Pancreas (tissue), 10 donors: ENCODE measurements around the gene CD93. TPM values are rescaled to one million over a fixed set of nuclear protein-coding genes. Genes with fewer than 3 reads are reported as not detected.

Experiments
- ATAC-seq, 4 donors: fragments of 200-7000 bp; cut with Tn5 transposase; one replicate each; pipeline versions ENCODE4 v1.8.0 to v1.9.1; 2020; ENCODE audit warnings: mild to moderate bottlenecking in 4 of 4, moderate library complexity in 4 of 4
- DNase-seq, 6 donors: peaks; one replicate each; pipeline ENCODE4 v3.0.0-alpha.2; 2020
- FAIRE-seq: peaks from 2 replicates; lab custom pipeline; 2012; peaks lifted over from hg19 to GRCh38; lab: Jason Lieb, UNC
- H3K27ac ChIP-seq, 4 donors: fragments of 200-600 bp; sonication (generic); 1 replicate in 3 of 4; 2 replicates in 1 of 4; pipeline versions ENCODE4 v1.5.0 to v1.8.0; 2020
- H3K27me3 ChIP-seq, 4 donors: fragments of 200-600 bp; one replicate each; pipeline ENCODE4 v1.8.0; 2021
- H3K36me3 ChIP-seq, 3 donors: fragments of 200-600 bp; sonication (generic) in 1 of 3; one replicate each; pipeline versions ENCODE4 v1.5.0 to v1.8.0; 2020 to 2021
- H3K4me1 ChIP-seq, 3 donors: fragments of 200-600 bp; one replicate each; pipeline ENCODE4 v1.8.0; 2021
- H3K4me3 ChIP-seq, 4 donors: fragments of 200-600 bp; sonication (generic) in 2 of 4; one replicate each; pipeline versions ENCODE4 v1.5.0 to v1.8.0; 2020 to 2021
- H3K9me3 ChIP-seq, 4 donors: fragments of 200-600 bp; one replicate each; pipeline ENCODE4 v1.8.0; 2021
- CTCF ChIP-seq, 4 donors: fragments of 200-600 bp; sonication (generic) in 3 of 4; IDR thresholded peaks; one replicate each; pipeline versions ENCODE4 v1.5.0 to v1.8.0; 2021; ENCODE audit warnings: antibody characterized with exemption in 4 of 4
- WGBS, 2 donors: extraction: QIAGEN DNeasy Blood & Tissue Kit; methylation state at CpG; one replicate each; pipeline ENCODE4 v1.1.7; 2013; 5-methylcytosine and 5-hydroxymethylcytosine counted together
- intact Hi-C, 3 donors: fragments of 100-400 bp; cut with DNase I; formaldehyde crosslinking; loops; one replicate each; pipeline versions ENCODE4 v1.11.1 to v1.14.2; 2022
- polyA plus RNA-seq, 2 donors: library from polyadenylated mRNA; stranded (reverse); fragments of 200-250 nt; gene quantifications; one replicate each; pipeline ENCODE4 v1.2.3, GENCODE V29; 2013
- total RNA-seq, 6 donors: library from RNA; stranded (reverse); fragmentation: NEBNext Ultra II Directional in 4 of 6; extraction: Animal tissue kit (Norgen Biotek cat#: 25700) in 4 of 6; gene quantifications; one replicate each; pipeline versions ENCODE4 v1.2.1 to v1.2.4, GENCODE V29; 2021 to 2023
- donor health status: healthy with polysubstance abuse.
- donor health status: DM: no; HTN: no; CAD: no; lungs with moderate emphysema.
- donor health status: DM: no; HTN: no; CAD: no.
- donor health status: control.
- donor health status: control.
- donor health status: Bipolar disorder and iron deficiency.
- donor health status: DM: yes; HTN: yes; CAD: no.
- donor health status: DM: no; HTN: no; CAD: no.
- donor health status: DM: no; HTN: no; CAD: no.
- donor health status: DM: yes; HTN: yes; CAD: no.

The CD93 gene
- total and polyA plus RNA-seq, 8 donors: 2.8 to 18.2 (median 6.0) TPM

GRCh38 chr20:23090878-23091277 is 4.8 kb upstream of the CD93 start:
- ATAC-seq (no peak), DNase-seq (no peak), FAIRE-seq (no peak)
- no peak overlapping the region for H3K27ac ChIP-seq
- no peak for TF ChIP-seq CTCF (IDR thresholded peaks at IDR 0.05)
- no peak overlapping the region for H3K4me3 ChIP-seq
- no peaks in the 10 kb centered on the region for H3K9me3 ChIP-seq
- H3K27me3 ChIP-seq: no peaks in the 10 kb centered on the region
- peaks cover 0 to 7% (median 3%) of the 10 kb centered on the region in 3 donors for H3K4me1 ChIP-seq
- H3K36me3 ChIP-seq: no peaks in the 10 kb centered on the region
- intact Hi-C loops: no loop called here
- WGBS, 2 donors: 74 to 82% methylated on average over 4 of the region's 4 CpGs

- H3K27me3 ChIP-seq: no peaks in the 10 kb centered on the region
- 73 to 77% methylated on average over 6 of the region's 6 CpGs for WGBS, 2 donors
- no peak overlapping the region for H3K27ac ChIP-seq
- peaks cover 0 to 7% (median 3%) of the 10 kb centered on the region in 3 donors for H3K4me1 ChIP-seq
- no peaks in the 10 kb centered on the region for H3K36me3 ChIP-seq
- no peaks in the 10 kb centered on the region for H3K9me3 ChIP-seq
- no peak for DNase-seq
- no peak for TF ChIP-seq CTCF (IDR thresholded peaks at IDR 0.05)
- no peak for FAIRE-seq
- no peak overlapping the region for H3K4me3 ChIP-seq
- no peak for ATAC-seq
- intact Hi-C loops: no loop called here
Observed at GRCh38 chr20:23090147-23090546, 4.0 kb upstream of the CD93 start.

GRCh38 chr20:23088866-23089265 is 2.7 kb upstream of the CD93 start:
- no peak overlapping the region for H3K27ac ChIP-seq
- H3K9me3 ChIP-seq: no peaks in the 10 kb centered on the region
- intact Hi-C loops: no loop called here
- no peak overlapping the region for H3K4me3 ChIP-seq
- H3K4me1 ChIP-seq: peaks cover 0 to 7% (median 3%) of the 10 kb centered on the region in 3 donors
- DNase-seq (no peak), ATAC-seq (no peak), FAIRE-seq (no peak)
- no peak for TF ChIP-seq CTCF (IDR thresholded peaks at IDR 0.05)
- 86 to 89% methylated on average over 8 of the region's 8 CpGs for WGBS, 2 donors
- no peaks in the 10 kb centered on the region for H3K27me3 ChIP-seq
- H3K36me3 ChIP-seq: no peaks in the 10 kb centered on the region

- Histone ChIP-seq H3K27ac (peak overlapping the region in 1 of 4 donors; percentile 83), H3K4me1 (peaks cover 0 to 3% (median 1%) of the 10 kb centered on the region in 3 donors), H3K27me3 (no peaks in the 10 kb centered on the region), H3K9me3 (no peaks in the 10 kb centered on the region), H3K4me3 (no peak overlapping the region), H3K36me3 (no peaks in the 10 kb centered on the region)
- 52 to 74% methylated on average over 9 of the region's 9 CpGs for WGBS, 2 donors
- intact Hi-C loops: no loop called here
- FAIRE-seq (no peak), DNase-seq (no peak), ATAC-seq (peak in 1 of 4 donors; percentile 21)
- no peak for TF ChIP-seq CTCF (IDR thresholded peaks at IDR 0.05)
Observed at GRCh38 chr20:23087587-23088251, 1.6 kb upstream of the CD93 start.

GRCh38 chr20:23086931-23087411 is 847 bp upstream of the CD93 start:
- no peak for TF ChIP-seq CTCF (IDR thresholded peaks at IDR 0.05)
- H3K27ac ChIP-seq: peak overlapping the region in 3 of 4 donors; percentile 28 to 83 (median 55)
- no peak overlapping the region for H3K4me3 ChIP-seq
- ATAC-seq (peak in 2 of 4 donors; percentile 31 to 46), FAIRE-seq (no peak), DNase-seq (no peak)
- no peaks in the 10 kb centered on the region for H3K27me3 ChIP-seq
- 71 to 74% methylated on average over 14 of the region's 14 CpGs for WGBS, 2 donors
- intact Hi-C loops: no loop called here
- H3K9me3 ChIP-seq: no peaks in the 10 kb centered on the region
- no peaks in the 10 kb centered on the region for H3K36me3 ChIP-seq
- no peaks in the 10 kb centered on the region for H3K4me1 ChIP-seq
